ENCODE measurements around the gene CRABP1.
A peak's percentile ranks its signal among the peaks of the same experiment; 100 is the strongest.

The CRABP1 gene

DNA sequence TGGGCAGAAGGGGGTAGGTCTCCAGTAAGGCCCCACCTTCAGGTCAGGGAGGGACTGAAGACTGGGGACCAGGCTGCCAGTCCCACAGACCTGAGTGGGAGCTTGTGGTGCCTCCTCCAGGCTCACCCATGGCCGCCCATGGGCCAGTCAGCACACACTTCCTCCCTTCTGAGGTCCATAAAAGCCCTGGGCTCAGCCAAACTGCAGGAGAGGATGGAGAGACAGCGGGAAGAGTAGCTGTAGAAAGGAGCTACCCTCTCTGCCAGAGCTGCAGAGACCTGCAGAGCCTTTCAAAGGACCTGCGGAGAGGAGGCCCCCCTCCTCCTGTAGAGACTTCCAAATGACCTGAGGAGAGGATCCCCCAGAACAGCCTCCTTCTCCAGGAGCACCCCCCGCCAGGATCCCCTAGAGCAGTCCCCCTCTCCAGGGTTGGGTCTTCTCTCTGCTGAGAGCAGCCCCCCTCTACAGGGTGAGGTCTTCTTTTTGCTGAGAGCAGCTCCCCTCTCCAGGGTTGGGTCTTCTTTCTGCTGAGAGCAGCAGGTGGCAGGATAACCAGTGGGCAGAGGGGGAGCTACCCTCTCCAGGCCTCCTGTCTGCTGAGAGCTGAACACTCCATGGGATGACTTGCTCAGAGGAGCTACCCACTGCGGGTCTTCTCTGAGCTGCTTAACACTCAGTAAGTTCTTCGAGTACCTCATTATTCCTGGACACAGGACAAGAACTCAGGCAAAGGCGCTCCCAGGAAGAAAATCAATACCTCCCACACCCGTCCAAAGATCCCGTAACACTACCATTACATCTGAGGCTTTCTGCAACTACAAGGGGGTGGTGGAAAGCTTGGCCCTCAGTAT is 35.7 kb upstream of the CRABP1 start:
- TF ChIP-seq POU2F2 (IDR thresholded peaks at IDR 0.05; ENCODE audit: low read depth, low read length): no peak
- TF ChIP-seq POLR2A (IDR thresholded peaks at IDR 0.05; ENCODE audit: low read depth, low read length): no peak
- TF ChIP-seq POLR2AphosphoS5 (IDR thresholded peaks at IDR 0.05; ENCODE audit: low read depth, low read length): no peak
- FAIRE-seq (no peak), DNase-seq (ENCODE audit: insufficient read length, low spot score) (no peak)

DNA sequence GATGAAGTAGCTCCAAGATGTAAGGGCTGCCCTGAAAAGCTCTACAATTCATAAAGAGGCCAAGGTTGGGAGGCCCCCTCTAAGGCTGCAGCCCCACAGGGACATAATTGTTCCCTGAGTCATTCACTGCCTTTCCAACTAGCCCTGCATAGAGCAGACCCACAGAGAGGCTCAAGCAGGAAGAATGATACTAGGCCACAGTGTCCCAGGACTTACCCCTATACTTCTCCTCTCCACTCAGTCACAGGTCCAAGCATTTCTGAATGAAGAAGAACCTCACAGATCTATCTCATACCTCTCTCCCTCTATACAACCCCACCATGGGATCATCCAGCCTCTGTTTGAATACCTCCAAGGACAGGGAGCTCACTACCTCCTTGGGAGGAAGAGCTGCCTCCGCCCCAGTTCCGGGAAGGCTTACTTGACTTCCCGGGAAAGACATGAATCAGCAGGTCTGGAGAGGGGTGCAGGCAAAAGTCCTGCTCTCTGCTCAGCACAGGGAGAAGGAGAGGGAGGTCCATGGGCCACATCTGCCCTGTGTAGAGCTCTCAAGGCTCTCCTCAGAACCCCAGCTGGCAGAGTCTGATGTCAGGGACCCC is 33.9 kb upstream of the CRABP1 start:
- no peak for TF ChIP-seq POU2F2 (IDR thresholded peaks at IDR 0.05; ENCODE audit: low read depth, low read length)
- TF ChIP-seq TAF1 (IDR thresholded peaks at IDR 0.05; ENCODE audit: low read depth, low read length): no peak
- TF ChIP-seq PAX5 (IDR thresholded peaks at IDR 0.05; ENCODE audit: insufficient read depth, low read length, severe bottlenecking): no peak
- no peak for TF ChIP-seq POLR2AphosphoS5 (IDR thresholded peaks at IDR 0.05; ENCODE audit: low read depth, low read length)
- no peak for TF ChIP-seq SPI1 (IDR thresholded peaks at IDR 0.05; ENCODE audit: low read depth, low read length)
- no peak for TF ChIP-seq POLR2A (IDR thresholded peaks at IDR 0.05; ENCODE audit: low read depth, low read length)
- FAIRE-seq (no peak), DNase-seq (ENCODE audit: insufficient read length, low spot score) (no peak)

DNA sequence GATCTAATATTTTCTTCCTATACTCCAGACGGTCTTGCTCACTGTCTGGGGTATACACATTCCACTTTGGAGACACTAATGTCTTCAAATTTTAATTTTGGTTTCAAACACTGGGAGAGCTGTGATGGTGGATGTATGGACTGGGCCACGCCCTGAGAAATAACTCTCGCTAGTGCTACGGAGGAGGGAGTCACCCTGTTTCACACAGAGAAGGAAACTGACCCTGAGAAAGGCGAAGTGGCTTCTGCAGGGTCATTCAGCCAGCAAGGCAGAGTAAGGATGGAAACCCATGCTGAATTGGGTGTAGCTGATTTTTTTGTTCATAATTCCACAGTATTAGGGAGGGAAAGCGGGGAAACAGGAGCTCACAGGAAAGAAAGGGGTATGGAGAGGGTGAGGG is 32.2 kb upstream of the CRABP1 start:
- TF ChIP-seq POU2F2 (IDR thresholded peaks at IDR 0.05; ENCODE audit: low read depth, low read length) (no peak), TAF1 (IDR thresholded peaks at IDR 0.05; ENCODE audit: low read depth, low read length) (no peak), POLR2AphosphoS5 (IDR thresholded peaks at IDR 0.05; ENCODE audit: low read depth, low read length) (no peak), PAX5 (IDR thresholded peaks at IDR 0.05; ENCODE audit: insufficient read depth, low read length, severe bottlenecking) (no peak)
- FAIRE-seq: no peak
- DNase-seq (ENCODE audit: insufficient read length, low spot score): no peak

DNA sequence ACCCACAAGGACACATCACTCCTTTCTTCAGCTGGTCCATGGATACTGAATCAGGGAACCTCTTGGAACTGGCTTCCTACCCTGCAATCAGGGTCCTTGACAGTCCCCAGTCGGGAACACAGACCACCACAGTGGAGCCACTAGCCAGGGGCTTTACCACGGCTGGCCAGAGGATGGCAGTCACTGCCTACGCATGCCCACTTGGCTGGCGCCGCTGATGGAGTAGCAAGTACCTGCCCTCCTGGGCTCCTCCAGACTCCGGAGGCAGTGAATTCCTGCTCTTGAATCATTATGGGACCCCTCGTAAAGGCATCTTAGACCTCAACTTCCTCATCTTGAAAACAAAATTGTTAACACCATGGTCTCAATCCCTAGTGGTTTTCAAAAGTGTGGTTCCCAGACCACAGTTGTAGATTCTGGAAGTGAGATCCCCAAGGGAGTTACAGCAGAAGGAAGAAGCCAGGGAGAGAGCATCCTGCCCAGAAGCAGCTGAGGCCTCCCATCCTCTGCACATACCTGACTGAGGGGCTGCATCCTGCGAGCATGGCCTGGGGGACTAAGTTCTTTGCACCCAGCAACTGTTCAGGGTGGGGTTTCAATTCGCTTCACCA is 31.6 kb upstream of the CRABP1 start:
- TF ChIP-seq TAF1 (IDR thresholded peaks at IDR 0.05; ENCODE audit: low read depth, low read length): no peak
- no peak for TF ChIP-seq POU2F2 (IDR thresholded peaks at IDR 0.05; ENCODE audit: low read depth, low read length)
- TF ChIP-seq SPI1 (IDR thresholded peaks at IDR 0.05; ENCODE audit: low read depth, low read length): no peak
- no peak for TF ChIP-seq POLR2AphosphoS5 (IDR thresholded peaks at IDR 0.05; ENCODE audit: low read depth, low read length)
- TF ChIP-seq PAX5 (IDR thresholded peaks at IDR 0.05; ENCODE audit: insufficient read depth, low read length, severe bottlenecking): no peak
- TF ChIP-seq POLR2A (IDR thresholded peaks at IDR 0.05; ENCODE audit: low read depth, low read length): no peak
- peak; percentile 73 for FAIRE-seq
- peak; percentile 47 for DNase-seq (ENCODE audit: insufficient read length, low spot score)

DNA sequence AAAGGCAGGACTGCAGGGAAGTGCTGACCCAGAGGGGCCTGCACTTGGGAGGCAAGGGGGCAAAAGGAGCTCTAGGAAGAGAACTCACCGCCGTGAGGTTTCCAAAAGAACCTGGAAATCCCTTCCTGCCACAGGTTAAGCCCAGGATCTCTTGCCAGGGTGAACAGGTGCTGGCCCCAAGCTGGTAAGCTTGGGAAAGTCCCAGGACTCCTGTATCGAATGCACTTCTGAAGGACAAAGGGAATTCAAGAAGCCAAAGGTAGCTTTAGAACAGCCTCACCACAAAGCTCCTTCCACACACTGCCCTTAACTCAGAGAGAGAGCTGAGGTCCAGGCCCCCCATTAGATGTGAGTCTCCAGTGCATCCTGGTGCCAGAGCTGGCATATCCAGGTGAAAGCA is 28.9 kb upstream of the CRABP1 start:
- no peak for TF ChIP-seq POLR2A (IDR thresholded peaks at IDR 0.05; ENCODE audit: low read depth, low read length)
- TF ChIP-seq SPI1 (IDR thresholded peaks at IDR 0.05; ENCODE audit: low read depth, low read length): no peak
- TF ChIP-seq TAF1 (IDR thresholded peaks at IDR 0.05; ENCODE audit: low read depth, low read length): no peak
- no peak for TF ChIP-seq POU2F2 (IDR thresholded peaks at IDR 0.05; ENCODE audit: low read depth, low read length)
- no peak for TF ChIP-seq PAX5 (IDR thresholded peaks at IDR 0.05; ENCODE audit: insufficient read depth, low read length, severe bottlenecking)
- TF ChIP-seq POLR2AphosphoS5 (IDR thresholded peaks at IDR 0.05; ENCODE audit: low read depth, low read length): no peak
- no peak for DNase-seq (ENCODE audit: insufficient read length, low spot score)
- FAIRE-seq: no peak

DNA sequence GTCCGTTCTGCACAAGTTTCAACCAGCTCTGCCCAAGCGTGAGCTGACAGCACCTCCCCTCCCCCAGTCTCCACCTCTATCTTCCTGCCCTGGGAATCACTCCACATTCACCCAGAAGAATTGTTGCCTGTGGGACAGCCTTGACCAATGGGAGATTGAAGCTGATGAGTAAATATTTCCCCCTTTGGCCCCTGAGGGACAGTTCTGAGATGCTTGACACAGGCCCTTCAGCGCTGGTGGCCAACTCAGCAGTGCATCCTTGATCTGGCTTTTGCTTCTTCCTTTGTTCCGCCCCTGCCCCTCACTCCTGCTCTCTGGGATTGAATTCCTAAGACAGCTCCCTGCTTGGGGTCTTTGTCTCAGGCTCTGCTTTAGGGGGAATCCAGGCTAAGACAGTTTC is 27.6 kb upstream of the CRABP1 start:
- DNase-seq (ENCODE audit: insufficient read length, low spot score) (no peak), FAIRE-seq (no peak)
- TF ChIP-seq PAX5 (IDR thresholded peaks at IDR 0.05; ENCODE audit: insufficient read depth, low read length, severe bottlenecking) (no peak), TAF1 (IDR thresholded peaks at IDR 0.05; ENCODE audit: low read depth, low read length) (no peak), POU2F2 (IDR thresholded peaks at IDR 0.05; ENCODE audit: low read depth, low read length) (no peak), SPI1 (IDR thresholded peaks at IDR 0.05; ENCODE audit: low read depth, low read length) (no peak), POLR2AphosphoS5 (IDR thresholded peaks at IDR 0.05; ENCODE audit: low read depth, low read length) (no peak), POLR2A (IDR thresholded peaks at IDR 0.05; ENCODE audit: low read depth, low read length) (no peak)

DNA sequence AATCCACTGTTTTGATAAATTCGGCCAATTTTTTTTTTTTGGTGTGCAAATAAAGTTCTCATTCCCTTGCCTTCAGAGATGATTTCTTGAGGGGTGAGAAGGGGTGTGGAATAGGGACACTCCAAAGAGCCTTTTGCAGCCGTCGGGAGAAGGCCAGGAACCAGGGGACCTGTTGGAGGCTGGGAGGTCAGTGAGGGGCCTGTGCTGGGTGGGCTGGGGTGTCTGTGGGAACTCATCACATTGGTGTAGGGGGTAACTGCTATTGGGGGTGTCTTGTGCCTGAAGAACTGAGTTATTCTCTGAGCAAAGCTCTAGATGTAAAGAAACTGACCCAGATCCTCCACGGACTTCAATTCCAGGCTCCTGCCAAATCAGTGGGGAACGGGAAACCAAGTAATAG is 27.2 kb upstream of the CRABP1 start:
- FAIRE-seq: no peak
- TF ChIP-seq SPI1 (IDR thresholded peaks at IDR 0.05; ENCODE audit: low read depth, low read length) (no peak), TAF1 (IDR thresholded peaks at IDR 0.05; ENCODE audit: low read depth, low read length) (no peak), POLR2AphosphoS5 (IDR thresholded peaks at IDR 0.05; ENCODE audit: low read depth, low read length) (no peak), POU2F2 (IDR thresholded peaks at IDR 0.05; ENCODE audit: low read depth, low read length) (no peak), POLR2A (IDR thresholded peaks at IDR 0.05; ENCODE audit: low read depth, low read length) (no peak), PAX5 (IDR thresholded peaks at IDR 0.05; ENCODE audit: insufficient read depth, low read length, severe bottlenecking) (no peak)

DNA sequence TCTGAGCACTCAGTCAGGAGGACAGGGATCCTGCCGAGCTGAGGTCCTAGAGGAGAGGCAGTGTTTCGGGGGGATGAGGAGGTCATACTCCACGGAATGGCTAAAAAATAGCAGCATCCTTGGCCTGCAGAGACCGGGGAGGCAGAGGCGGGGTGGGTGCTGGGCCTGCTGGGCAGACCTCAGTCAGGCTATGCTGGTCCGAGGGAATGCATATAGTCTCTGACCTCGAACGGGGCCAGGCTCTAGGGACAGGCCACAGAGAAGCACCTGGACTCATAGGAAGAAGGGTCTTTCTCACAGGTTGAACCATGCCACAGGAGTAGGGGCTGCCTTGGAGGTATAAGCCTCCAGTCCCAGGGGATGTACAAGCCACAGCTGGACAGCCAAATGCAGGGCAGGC is 26.8 kb upstream of the CRABP1 start:
- FAIRE-seq: no peak
- TF ChIP-seq POLR2A (IDR thresholded peaks at IDR 0.05; ENCODE audit: low read depth, low read length) (no peak), TAF1 (IDR thresholded peaks at IDR 0.05; ENCODE audit: low read depth, low read length) (no peak), SPI1 (IDR thresholded peaks at IDR 0.05; ENCODE audit: low read depth, low read length) (no peak), POLR2AphosphoS5 (IDR thresholded peaks at IDR 0.05; ENCODE audit: low read depth, low read length) (no peak), PAX5 (IDR thresholded peaks at IDR 0.05; ENCODE audit: insufficient read depth, low read length, severe bottlenecking) (no peak), POU2F2 (IDR thresholded peaks at IDR 0.05; ENCODE audit: low read depth, low read length) (no peak)
- no peak for DNase-seq (ENCODE audit: insufficient read length, low spot score)

More for the DNA sequence above, 27.2 kb upstream of the CRABP1 start:
- DNase-seq (ENCODE audit: insufficient read length, low spot score): no peak

DNA sequence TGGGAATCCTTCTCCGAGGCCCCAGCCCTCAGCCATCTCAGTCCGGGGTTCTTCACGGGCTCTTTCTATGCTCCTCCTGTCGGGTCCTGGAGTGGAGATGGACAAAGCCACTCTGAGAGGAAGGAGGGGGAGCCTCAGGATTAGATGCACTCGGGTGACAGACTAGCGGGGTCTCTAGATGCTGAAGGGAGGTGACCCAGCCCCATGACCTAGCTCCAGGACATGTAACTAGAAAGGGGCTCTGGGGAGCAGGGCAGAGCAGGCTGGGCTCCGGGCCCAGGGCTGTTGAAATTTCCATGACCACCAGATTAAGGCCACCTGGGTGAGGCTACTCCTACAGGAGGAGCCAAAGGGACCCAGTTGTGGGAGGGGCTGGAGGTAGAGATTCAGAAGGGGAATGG is 26.0 kb upstream of the CRABP1 start:
- DNase-seq (ENCODE audit: insufficient read length, low spot score) (no peak), FAIRE-seq (no peak)
- no peak for TF ChIP-seq TAF1 (IDR thresholded peaks at IDR 0.05; ENCODE audit: low read depth, low read length)
- no peak for TF ChIP-seq POU2F2 (IDR thresholded peaks at IDR 0.05; ENCODE audit: low read depth, low read length)

Data from GM12891 (cell line).